Pulmonary artery endothelial cell (primary cell): ENCODE measurements around the gene DDX3X. TPM values are rescaled to one million over a fixed set of nuclear protein-coding genes. Genes with fewer than 3 reads are reported as not detected.
"Not testable (repeated sequence)": the region's sequence is repeated elsewhere in the genome, so short reads cannot be mapped to it uniquely, and the experiment has no call there.

ENCODE experiments used
- DNase-seq: peaks from one replicate; pipeline ENCODE4 v3.0.0-alpha.2; 2011; ENCODE audit warnings: low read depth, low spot score
- total RNA-seq: library from RNA; depleted of rRNA; stranded (reverse); fragments of >200 nt; gene quantifications from 2 replicates; pipeline ENCODE4 v1.2.3, GENCODE V29; 2014

The DDX3X gene
- total RNA-seq, 1 donor from 2014 or later, result 300 TPM

- no peak for DNase-seq
These were observed 35.2 kb downstream of the DDX3X start for GRCh38 chrX:41369152-41369551.

GRCh38 chrX:41371575-41371974, 37.6 kb downstream of the DDX3X start:
- not testable (repeated sequence) for DNase-seq

- DNase-seq, result no peak
These were observed 40.1 kb downstream of the DDX3X start for GRCh38 chrX:41373989-41374606.

GRCh38 chrX:41377624-41378023, 43.7 kb downstream of the DDX3X start:
- DNase-seq, result no peak

GRCh38 chrX:41381685-41382084, 47.7 kb downstream of the DDX3X start:
- peak; percentile 57 for DNase-seq

GRCh38 chrX:41382714-41383645, 49.0 kb downstream of the DDX3X start:
- no peak for DNase-seq

- peak; percentile 10 for DNase-seq
These were observed 50.2 kb downstream of the DDX3X start for GRCh38 chrX:41384051-41384705.

GRCh38 chrX:41386222-41386990, 52.4 kb downstream of the DDX3X start:
- DNase-seq, result no peak

- DNase-seq, result no peak
These were observed 54.6 kb downstream of the DDX3X start for GRCh38 chrX:41388543-41388942.

- no peak for DNase-seq
These were observed 55.4 kb downstream of the DDX3X start for GRCh38 chrX:41389311-41389888.

GRCh38 chrX:41390576-41390975, 56.6 kb downstream of the DDX3X start:
- DNase-seq, result not testable (repeated sequence)

GRCh38 chrX:41391606-41392005, 57.6 kb downstream of the DDX3X start:
- no peak for DNase-seq

GRCh38 chrX:41394293-41394692, 60.3 kb downstream of the DDX3X start:
- DNase-seq, result no peak

- DNase-seq, result no peak
These were observed 63.3 kb downstream of the DDX3X start for GRCh38 chrX:41397219-41397618.

GRCh38 chrX:41397768-41398167, 63.8 kb downstream of the DDX3X start:
- no peak for DNase-seq

- not testable (repeated sequence) for DNase-seq
These were observed 68.6 kb downstream of the DDX3X start for GRCh38 chrX:41402556-41402955.

- DNase-seq, result no peak
These were observed 71.6 kb downstream of the DDX3X start for GRCh38 chrX:41405551-41405950.

- DNase-seq, result no peak
These were observed 72.2 kb downstream of the DDX3X start for GRCh38 chrX:41406201-41406600.

GRCh38 chrX:41407816-41408215, 73.9 kb downstream of the DDX3X start:
- DNase-seq, result no peak

GRCh38 chrX:41408576-41408975, 74.6 kb downstream of the DDX3X start:
- no peak for DNase-seq

- no peak for DNase-seq
These were observed 75.0 kb downstream of the DDX3X start for GRCh38 chrX:41409006-41409405.
